SK-N-SH treated with all-trans-retinoic acid at 6 μM for 48 hours (cell line): ENCODE data around the gene CCSER1.

Source experiments
- ATAC-seq: fragments of 200-7000 bp; cut with Tn5 transposase; 3 replicates; pipeline ENCODE4 v1.9.1; 2020; ENCODE audit warnings: mild to moderate bottlenecking, moderate library complexity
- ARNTL ChIP-seq: fragments of 450-650 bp; formaldehyde crosslinking; IDR thresholded peaks from 2 replicates; pipeline ENCODE4 v1.5.0; 2020; ENCODE audit warnings: low read depth, mild to moderate bottlenecking, moderate library complexity, borderline replicate concordance
- BACH2 ChIP-seq: fragments of 250-450 bp; sonication (Bioruptor Pico); IDR thresholded peaks from 2 replicates; pipeline ENCODE4 v1.9.0; 2021; ENCODE audit warnings: mild to moderate bottlenecking, borderline replicate concordance
- CSDC2 ChIP-seq: fragments of 250-450 bp; sonication (Bioruptor Pico); IDR thresholded peaks from 2 replicates; pipeline ENCODE4 v1.5.0; 2020; ENCODE audit warnings: mild to moderate bottlenecking, moderate library complexity
- ESRRG ChIP-seq: fragments of 250-450 bp; sonication (Bioruptor Pico); IDR thresholded peaks from 2 replicates; pipeline ENCODE4 v1.6.1; 2021; ENCODE audit warnings: mild to moderate bottlenecking
- ISL1 ChIP-seq: fragments of 250-450 bp; sonication (Bioruptor Pico); IDR thresholded peaks from 2 replicates; pipeline ENCODE4 v2.1.2; 2022; ENCODE audit warnings: mild to moderate bottlenecking, moderate library complexity
- OSR1 ChIP-seq: fragments of 250-450 bp; sonication (Bioruptor Pico); IDR thresholded peaks from 2 replicates; pipeline ENCODE4 v1.8.0; 2022; ENCODE audit warnings: moderate library complexity, mild to moderate bottlenecking, inconsistent platforms
- PPARA ChIP-seq: fragments of 250-450 bp; sonication (Bioruptor Pico); IDR thresholded peaks from 2 replicates; pipeline ENCODE4 v1.5.0; 2020; ENCODE audit warnings: mild to moderate bottlenecking, borderline replicate concordance
- RARB ChIP-seq: fragments of 250-450 bp; sonication (Bioruptor Pico); IDR thresholded peaks from 2 replicates; pipeline ENCODE4 v1.8.0; 2021; ENCODE audit warnings: mild to moderate bottlenecking, moderate library complexity
- SNAI2 ChIP-seq: fragments of 250-450 bp; sonication (Bioruptor Pico); IDR thresholded peaks from 2 replicates; pipeline ENCODE4 v1.5.0; 2020; ENCODE audit warnings: mild to moderate bottlenecking, moderate library complexity
- TCF4 ChIP-seq: fragments of 250-450 bp; sonication (Bioruptor Pico); IDR thresholded peaks from 2 replicates; pipeline ENCODE4 v1.8.0; 2021; ENCODE audit warnings: mild to moderate bottlenecking, moderate library complexity, borderline replicate concordance
- ZC3H10 ChIP-seq: fragments of 250-450 bp; sonication (Bioruptor Pico); IDR thresholded peaks from 2 replicates; pipeline ENCODE4 v1.5.1; 2021; ENCODE audit warnings: mild to moderate bottlenecking, moderate library complexity
- ZFP3 ChIP-seq: fragments of 250-450 bp; sonication (Bioruptor Pico); IDR thresholded peaks from 2 replicates; pipeline ENCODE4 v1.5.0; 2020; ENCODE audit warnings: mild to moderate bottlenecking, moderate library complexity
- ZFP30 ChIP-seq: fragments of 450-650 bp; formaldehyde crosslinking; IDR thresholded peaks from 2 replicates; pipeline ENCODE4 v1.5.0; 2022; ENCODE audit warnings: mild to moderate bottlenecking, moderate library complexity
- ZNF565 ChIP-seq: fragments of 450-650 bp; formaldehyde crosslinking; conservative IDR thresholded peaks from 2 replicates; pipeline ENCODE4 v1.5.0; 2020; ENCODE audit warnings: low read depth, mild to moderate bottlenecking, moderate library complexity
- ZNF70 ChIP-seq: fragments of 450-650 bp; formaldehyde crosslinking; IDR thresholded peaks from 2 replicates; pipeline ENCODE4 v1.5.0; 2020; ENCODE audit warnings: mild to moderate bottlenecking, moderate library complexity
- ZNF8 ChIP-seq: fragments of 450-650 bp; formaldehyde crosslinking; IDR thresholded peaks from 2 replicates; pipeline ENCODE4 v1.5.0; 2020; ENCODE audit warnings: mild to moderate bottlenecking, moderate library complexity
- TF ChIP-seq, protein P1 (sequence below): fragments of 250-450 bp; sonication (Bioruptor Pico); IDR thresholded peaks from 2 replicates; pipeline ENCODE4 v1.8.0; 2020; ENCODE audit warnings: mild to moderate bottlenecking, moderate library complexity, borderline replicate concordance
- TF ChIP-seq, protein P2 (sequence below): fragments of 250-450 bp; sonication (Bioruptor Pico); IDR thresholded peaks from 2 replicates; pipeline ENCODE4 v1.5.1; 2020; ENCODE audit warnings: low read depth, mild to moderate bottlenecking, moderate library complexity
- TF ChIP-seq, protein P3 (sequence below): fragments of 250-450 bp; sonication (Bioruptor Pico); IDR thresholded peaks from 2 replicates; pipeline ENCODE4 v1.8.0; 2021; ENCODE audit warnings: low read depth, mild to moderate bottlenecking, moderate library complexity, borderline replicate concordance
- TF ChIP-seq, protein P4 (sequence below): fragments of 250-450 bp; sonication (Bioruptor Pico); IDR thresholded peaks from 2 replicates; pipeline ENCODE4 v1.5.0; 2020; ENCODE audit warnings: mild to moderate bottlenecking, moderate library complexity
- TF ChIP-seq, protein P5 (sequence below): fragments of 250-450 bp; sonication (Bioruptor Pico); IDR thresholded peaks from 2 replicates; pipeline ENCODE4 v1.5.1; 2021; ENCODE audit warnings: mild to moderate bottlenecking, moderate library complexity

Gene CCSER1

DNA sequence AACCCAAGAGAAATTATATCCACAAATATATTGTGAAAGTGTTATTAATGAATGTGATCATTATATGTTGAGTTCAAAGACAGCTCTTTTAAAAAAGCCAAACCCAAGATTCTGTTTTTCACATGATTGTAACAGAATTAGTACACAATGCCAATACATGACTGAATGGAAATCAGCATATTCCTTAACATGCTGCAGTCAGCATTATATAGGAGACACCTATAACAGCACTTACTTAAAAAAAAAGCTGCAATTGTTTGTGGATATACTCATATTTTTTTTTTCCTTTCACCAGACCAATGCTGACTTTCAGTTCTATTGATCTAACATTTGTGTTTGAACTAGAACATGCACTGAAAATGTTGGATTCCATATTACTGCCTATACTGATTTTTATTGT lies 165.2 kb downstream of the CCSER1 start:
- ATAC-seq = no peak
- TF ChIP-seq BACH2 (CRISPR knock-in tag) = no peak
- TF ChIP-seq ZFP30 (CRISPR knock-in tag) = no peak
- TF ChIP-seq ZFP3 (CRISPR knock-in tag) = no peak
- no peak for TF ChIP-seq ZNF70
- TF ChIP-seq ISL1 (CRISPR knock-in tag) = no peak
- TF ChIP-seq TCF4 (CRISPR knock-in tag) = no peak
- no peak for TF ChIP-seq RARB
- no peak for TF ChIP-seq ESRRG (CRISPR knock-in tag)
- TF ChIP-seq, protein P1, sequence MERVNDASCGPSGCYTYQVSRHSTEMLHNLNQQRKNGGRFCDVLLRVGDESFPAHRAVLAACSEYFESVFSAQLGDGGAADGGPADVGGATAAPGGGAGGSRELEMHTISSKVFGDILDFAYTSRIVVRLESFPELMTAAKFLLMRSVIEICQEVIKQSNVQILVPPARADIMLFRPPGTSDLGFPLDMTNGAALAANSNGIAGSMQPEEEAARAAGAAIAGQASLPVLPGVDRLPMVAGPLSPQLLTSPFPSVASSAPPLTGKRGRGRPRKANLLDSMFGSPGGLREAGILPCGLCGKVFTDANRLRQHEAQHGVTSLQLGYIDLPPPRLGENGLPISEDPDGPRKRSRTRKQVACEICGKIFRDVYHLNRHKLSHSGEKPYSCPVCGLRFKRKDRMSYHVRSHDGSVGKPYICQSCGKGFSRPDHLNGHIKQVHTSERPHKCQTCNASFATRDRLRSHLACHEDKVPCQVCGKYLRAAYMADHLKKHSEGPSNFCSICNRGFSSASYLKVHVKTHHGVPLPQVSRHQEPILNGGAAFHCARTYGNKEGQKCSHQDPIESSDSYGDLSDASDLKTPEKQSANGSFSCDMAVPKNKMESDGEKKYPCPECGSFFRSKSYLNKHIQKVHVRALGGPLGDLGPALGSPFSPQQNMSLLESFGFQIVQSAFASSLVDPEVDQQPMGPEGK (CRISPR knock-in tag) = no peak
- TF ChIP-seq CSDC2 = no peak
- TF ChIP-seq ZNF8 (CRISPR knock-in tag) = no peak
- no peak for TF ChIP-seq OSR1 (CRISPR knock-in tag)
- no peak for TF ChIP-seq ZNF565
- TF ChIP-seq SNAI2 (CRISPR knock-in tag) = no peak
- TF ChIP-seq, protein P2, sequence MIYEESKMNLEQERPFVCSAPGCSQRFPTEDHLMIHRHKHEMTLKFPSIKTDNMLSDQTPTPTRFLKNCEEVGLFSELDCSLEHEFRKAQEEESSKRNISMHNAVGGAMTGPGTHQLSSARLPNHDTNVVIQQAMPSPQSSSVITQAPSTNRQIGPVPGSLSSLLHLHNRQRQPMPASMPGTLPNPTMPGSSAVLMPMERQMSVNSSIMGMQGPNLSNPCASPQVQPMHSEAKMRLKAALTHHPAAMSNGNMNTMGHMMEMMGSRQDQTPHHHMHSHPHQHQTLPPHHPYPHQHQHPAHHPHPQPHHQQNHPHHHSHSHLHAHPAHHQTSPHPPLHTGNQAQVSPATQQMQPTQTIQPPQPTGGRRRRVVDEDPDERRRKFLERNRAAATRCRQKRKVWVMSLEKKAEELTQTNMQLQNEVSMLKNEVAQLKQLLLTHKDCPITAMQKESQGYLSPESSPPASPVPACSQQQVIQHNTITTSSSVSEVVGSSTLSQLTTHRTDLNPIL (CRISPR knock-in tag) = no peak
- TF ChIP-seq PPARA (CRISPR knock-in tag) = no peak
- TF ChIP-seq ZC3H10 (CRISPR knock-in tag) = no peak

DNA sequence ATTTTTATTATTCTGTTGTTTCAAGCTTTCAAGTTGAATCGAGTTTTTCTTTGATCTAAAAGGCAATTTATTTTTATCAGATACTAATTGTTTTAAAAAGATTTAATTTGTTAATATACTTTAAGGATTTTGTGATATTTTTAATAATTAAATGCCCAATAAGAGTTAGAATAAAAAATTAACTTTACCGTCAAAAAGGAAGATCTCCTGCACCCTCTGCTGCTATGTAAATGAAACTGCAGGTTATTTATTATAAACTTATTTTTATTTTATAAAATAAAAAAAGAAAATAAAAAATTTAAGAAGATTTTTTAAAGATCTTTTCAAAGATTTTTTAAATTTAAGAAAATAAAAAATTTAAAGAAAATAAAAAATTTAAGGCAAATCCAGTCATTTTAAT lies 166.1 kb downstream of the CCSER1 start:
- no peak for ATAC-seq
- TF ChIP-seq ZFP30 (CRISPR knock-in tag) (no peak), ZNF565 (no peak), ESRRG (CRISPR knock-in tag) (no peak), BACH2 (CRISPR knock-in tag) (no peak), PPARA (CRISPR knock-in tag) (no peak), ARNTL (CRISPR knock-in tag) (no peak), SNAI2 (CRISPR knock-in tag) (no peak), ZFP3 (CRISPR knock-in tag) (no peak), ZNF70 (no peak), ZC3H10 (CRISPR knock-in tag) (no peak), RARB (no peak), OSR1 (CRISPR knock-in tag) (no peak), CSDC2 (no peak)
- TF ChIP-seq, protein P3, sequence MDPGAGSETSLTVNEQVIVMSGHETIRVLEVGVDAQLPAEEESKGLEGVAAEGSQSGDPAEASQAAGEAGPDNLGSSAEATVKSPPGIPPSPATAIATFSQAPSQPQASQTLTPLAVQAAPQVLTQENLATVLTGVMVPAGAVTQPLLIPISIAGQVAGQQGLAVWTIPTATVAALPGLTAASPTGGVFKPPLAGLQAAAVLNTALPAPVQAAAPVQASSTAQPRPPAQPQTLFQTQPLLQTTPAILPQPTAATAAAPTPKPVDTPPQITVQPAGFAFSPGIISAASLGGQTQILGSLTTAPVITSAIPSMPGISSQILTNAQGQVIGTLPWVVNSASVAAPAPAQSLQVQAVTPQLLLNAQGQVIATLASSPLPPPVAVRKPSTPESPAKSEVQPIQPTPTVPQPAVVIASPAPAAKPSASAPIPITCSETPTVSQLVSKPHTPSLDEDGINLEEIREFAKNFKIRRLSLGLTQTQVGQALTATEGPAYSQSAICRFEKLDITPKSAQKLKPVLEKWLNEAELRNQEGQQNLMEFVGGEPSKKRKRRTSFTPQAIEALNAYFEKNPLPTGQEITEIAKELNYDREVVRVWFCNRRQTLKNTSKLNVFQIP (CRISPR knock-in tag) = no peak
- TF ChIP-seq, protein P4, sequence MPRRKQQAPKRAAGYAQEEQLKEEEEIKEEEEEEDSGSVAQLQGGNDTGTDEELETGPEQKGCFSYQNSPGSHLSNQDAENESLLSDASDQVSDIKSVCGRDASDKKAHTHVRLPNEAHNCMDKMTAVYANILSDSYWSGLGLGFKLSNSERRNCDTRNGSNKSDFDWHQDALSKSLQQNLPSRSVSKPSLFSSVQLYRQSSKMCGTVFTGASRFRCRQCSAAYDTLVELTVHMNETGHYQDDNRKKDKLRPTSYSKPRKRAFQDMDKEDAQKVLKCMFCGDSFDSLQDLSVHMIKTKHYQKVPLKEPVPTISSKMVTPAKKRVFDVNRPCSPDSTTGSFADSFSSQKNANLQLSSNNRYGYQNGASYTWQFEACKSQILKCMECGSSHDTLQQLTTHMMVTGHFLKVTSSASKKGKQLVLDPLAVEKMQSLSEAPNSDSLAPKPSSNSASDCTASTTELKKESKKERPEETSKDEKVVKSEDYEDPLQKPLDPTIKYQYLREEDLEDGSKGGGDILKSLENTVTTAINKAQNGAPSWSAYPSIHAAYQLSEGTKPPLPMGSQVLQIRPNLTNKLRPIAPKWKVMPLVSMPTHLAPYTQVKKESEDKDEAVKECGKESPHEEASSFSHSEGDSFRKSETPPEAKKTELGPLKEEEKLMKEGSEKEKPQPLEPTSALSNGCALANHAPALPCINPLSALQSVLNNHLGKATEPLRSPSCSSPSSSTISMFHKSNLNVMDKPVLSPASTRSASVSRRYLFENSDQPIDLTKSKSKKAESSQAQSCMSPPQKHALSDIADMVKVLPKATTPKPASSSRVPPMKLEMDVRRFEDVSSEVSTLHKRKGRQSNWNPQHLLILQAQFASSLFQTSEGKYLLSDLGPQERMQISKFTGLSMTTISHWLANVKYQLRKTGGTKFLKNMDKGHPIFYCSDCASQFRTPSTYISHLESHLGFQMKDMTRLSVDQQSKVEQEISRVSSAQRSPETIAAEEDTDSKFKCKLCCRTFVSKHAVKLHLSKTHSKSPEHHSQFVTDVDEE = no peak
- TF ChIP-seq, protein P5, sequence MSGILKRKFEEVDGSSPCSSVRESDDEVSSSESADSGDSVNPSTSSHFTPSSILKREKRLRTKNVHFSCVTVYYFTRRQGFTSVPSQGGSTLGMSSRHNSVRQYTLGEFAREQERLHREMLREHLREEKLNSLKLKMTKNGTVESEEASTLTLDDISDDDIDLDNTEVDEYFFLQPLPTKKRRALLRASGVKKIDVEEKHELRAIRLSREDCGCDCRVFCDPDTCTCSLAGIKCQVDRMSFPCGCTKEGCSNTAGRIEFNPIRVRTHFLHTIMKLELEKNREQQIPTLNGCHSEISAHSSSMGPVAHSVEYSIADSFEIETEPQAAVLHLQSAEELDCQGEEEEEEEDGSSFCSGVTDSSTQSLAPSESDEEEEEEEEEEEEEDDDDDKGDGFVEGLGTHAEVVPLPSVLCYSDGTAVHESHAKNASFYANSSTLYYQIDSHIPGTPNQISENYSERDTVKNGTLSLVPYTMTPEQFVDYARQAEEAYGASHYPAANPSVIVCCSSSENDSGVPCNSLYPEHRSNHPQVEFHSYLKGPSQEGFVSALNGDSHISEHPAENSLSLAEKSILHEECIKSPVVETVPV = no peak
- TF ChIP-seq, all 23 proteins: peak for 0

DNA sequence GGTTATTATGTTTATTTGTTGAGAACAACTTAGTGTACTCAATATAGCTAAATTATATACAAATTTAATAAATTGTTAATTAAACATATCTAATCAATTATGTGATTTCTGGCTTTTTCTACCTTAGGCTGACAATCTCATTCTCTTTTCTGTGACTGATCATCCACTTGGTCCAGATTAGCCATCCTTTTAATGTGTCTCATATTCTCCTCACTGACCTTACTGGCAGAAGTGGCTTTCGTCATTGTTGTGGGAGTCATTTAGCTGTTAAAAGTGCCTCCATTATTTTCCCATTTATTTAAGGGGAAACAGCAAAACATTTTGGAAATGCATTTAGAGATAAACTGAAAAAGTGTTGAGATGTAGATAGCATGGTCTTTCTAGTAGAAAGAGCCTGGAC lies 172.2 kb downstream of the CCSER1 start:
- TF ChIP-seq, protein P5 = no peak
- TF ChIP-seq, protein P2 (CRISPR knock-in tag) = no peak
- TF ChIP-seq ZNF70 (no peak), SNAI2 (CRISPR knock-in tag) (no peak), ARNTL (CRISPR knock-in tag) (no peak)
- no peak for ATAC-seq
